Endothelial cell (in vitro differentiated cells): Measurements from ENCODE around the gene WDR6. TPM values are rescaled to one million over a fixed set of nuclear protein-coding genes. Genes with fewer than 3 reads are reported as not detected.

ENCODE experiments used
- DNase-seq: peaks from one replicate; pipeline ENCODE4 v3.0.0; 2021; ENCODE audit warnings: low spot score
- H3K27ac Mint-ChIP-seq: one replicate; pipeline ENCODE4 v1.8.0; 2021; ENCODE audit warnings: mixed read lengths, inconsistent platforms; ENCODE audit not compliant: unreplicated experiment
- H3K27me3 Mint-ChIP-seq: one replicate; pipeline ENCODE4 v1.8.0; 2021; ENCODE audit warnings: mild to moderate bottlenecking, moderate library complexity, mixed read lengths, inconsistent platforms; ENCODE audit not compliant: unreplicated experiment
- H3K36me3 Mint-ChIP-seq: one replicate; pipeline ENCODE4 v1.8.0; 2021; ENCODE audit warnings: mild to moderate bottlenecking, low read depth, mixed read lengths, inconsistent platforms; ENCODE audit not compliant: unreplicated experiment
- H3K4me1 Mint-ChIP-seq: one replicate; pipeline ENCODE4 v1.8.0; 2021; ENCODE audit warnings: mild to moderate bottlenecking, mixed read lengths, inconsistent platforms; ENCODE audit not compliant: unreplicated experiment
- H3K4me3 Mint-ChIP-seq: one replicate; pipeline ENCODE4 v1.8.0; 2021; ENCODE audit warnings: mild to moderate bottlenecking, mixed read lengths, inconsistent platforms; ENCODE audit not compliant: unreplicated experiment
- H3K9me3 Mint-ChIP-seq: one replicate; pipeline ENCODE4 v1.8.0; 2021; ENCODE audit warnings: mixed read lengths, inconsistent platforms; ENCODE audit not compliant: unreplicated experiment
- total RNA-seq: library from RNA; stranded (reverse); fragmentation: NEBNext Ultra II Directional; extraction: Animal tissue kit (Norgen Biotek cat#: 25700); gene quantifications from one replicate; pipeline ENCODE4 v1.2.1, GENCODE V29; 2021; ENCODE audit not compliant: unreplicated experiment
- TF ChIP-seq, protein P1 (sequence below): fragments of 200-600 bp; sonication (generic); IDR thresholded peaks from one replicate; pipeline ENCODE4 v1.5.0; 2021; ENCODE audit warnings: antibody characterized with exemption; ENCODE audit not compliant: unreplicated experiment

Gene WDR6
- total RNA-seq, 1 donor from 2014 or later, result 148 TPM

DNA sequence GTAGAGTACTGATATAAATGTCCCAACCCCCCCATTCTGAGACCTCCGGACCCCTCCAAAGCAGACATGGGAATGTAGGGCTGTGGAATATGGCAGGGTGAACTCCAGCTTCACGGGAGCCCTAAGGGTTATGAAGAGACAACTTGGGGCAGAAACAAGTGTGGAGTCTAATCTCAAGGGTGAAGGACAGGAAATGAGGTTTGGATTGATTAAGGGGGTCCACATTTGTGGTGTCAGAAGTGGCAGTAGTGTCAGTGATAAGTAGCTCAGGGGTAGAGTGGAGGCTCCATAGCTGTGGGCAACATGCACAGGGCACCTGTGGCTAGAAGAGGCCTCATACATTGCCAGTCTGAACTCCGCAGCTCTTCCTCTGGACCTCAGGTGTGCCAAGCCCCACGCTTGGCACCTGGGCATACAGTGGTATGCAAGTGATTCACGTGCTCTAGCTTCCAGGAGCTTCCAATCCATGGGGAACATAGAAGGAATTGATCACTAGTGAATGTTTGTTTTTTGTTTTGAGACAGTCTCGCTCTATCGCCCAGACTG lies 21.3 kb upstream of the WDR6 start:
- H3K4me3 Mint-ChIP-seq, result no peak overlapping the region
- peak overlapping the region; percentile 12 for H3K27ac Mint-ChIP-seq
- peaks cover 4% of the 10 kb centered on the region for H3K27me3 Mint-ChIP-seq
- peaks cover 9% of the 10 kb centered on the region for H3K4me1 Mint-ChIP-seq
- no peak for DNase-seq
- TF ChIP-seq, protein P1, sequence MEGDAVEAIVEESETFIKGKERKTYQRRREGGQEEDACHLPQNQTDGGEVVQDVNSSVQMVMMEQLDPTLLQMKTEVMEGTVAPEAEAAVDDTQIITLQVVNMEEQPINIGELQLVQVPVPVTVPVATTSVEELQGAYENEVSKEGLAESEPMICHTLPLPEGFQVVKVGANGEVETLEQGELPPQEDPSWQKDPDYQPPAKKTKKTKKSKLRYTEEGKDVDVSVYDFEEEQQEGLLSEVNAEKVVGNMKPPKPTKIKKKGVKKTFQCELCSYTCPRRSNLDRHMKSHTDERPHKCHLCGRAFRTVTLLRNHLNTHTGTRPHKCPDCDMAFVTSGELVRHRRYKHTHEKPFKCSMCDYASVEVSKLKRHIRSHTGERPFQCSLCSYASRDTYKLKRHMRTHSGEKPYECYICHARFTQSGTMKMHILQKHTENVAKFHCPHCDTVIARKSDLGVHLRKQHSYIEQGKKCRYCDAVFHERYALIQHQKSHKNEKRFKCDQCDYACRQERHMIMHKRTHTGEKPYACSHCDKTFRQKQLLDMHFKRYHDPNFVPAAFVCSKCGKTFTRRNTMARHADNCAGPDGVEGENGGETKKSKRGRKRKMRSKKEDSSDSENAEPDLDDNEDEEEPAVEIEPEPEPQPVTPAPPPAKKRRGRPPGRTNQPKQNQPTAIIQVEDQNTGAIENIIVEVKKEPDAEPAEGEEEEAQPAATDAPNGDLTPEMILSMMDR, result no peak
- H3K9me3 Mint-ChIP-seq, result no peaks in the 10 kb centered on the region
- H3K36me3 Mint-ChIP-seq, result peaks cover 14% of the 10 kb centered on the region

DNA sequence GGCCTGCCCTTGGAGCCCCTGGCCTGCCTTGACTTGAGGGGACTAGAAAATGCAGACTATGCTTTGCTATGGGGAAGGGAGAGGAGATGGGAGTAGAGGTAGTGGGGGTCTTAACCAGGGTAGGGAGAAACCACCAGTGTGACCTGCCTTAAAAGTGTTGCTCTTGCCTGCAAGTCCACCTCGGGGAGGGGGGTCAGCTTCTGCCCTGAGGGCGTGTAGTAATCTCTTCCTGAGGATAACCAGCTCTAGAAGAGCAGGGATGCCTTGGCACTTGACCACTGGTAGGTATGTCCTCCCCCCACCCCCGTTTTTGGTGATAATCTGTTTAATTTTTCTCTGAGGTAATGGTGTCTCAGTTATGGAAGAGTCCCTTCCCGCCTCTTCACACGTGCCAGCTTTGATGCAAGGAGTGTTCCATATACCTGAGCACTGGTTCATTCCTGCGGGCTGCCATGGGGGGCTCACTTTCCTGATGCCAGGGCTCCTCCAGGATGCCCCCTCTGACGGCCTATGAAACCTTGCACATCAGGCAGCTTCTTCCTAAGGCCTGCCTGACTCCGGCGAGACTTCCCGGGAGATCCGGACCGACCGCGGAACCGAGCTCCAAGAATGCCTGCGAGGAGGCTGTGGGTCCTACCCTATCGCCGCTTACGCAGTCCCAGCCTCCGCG lies 17.9 kb upstream of the WDR6 start:
- DNase-seq, result no peak
- H3K27me3 Mint-ChIP-seq, result peaks cover 1% of the 10 kb centered on the region
- H3K4me1 Mint-ChIP-seq, result peaks cover 16% of the 10 kb centered on the region
- H3K4me3 Mint-ChIP-seq, result peak overlapping the region; percentile 84
- peak overlapping the region; percentile 36 for H3K27ac Mint-ChIP-seq
- TF ChIP-seq, protein P1, result no peak
- H3K36me3 Mint-ChIP-seq, result no peaks in the 10 kb centered on the region
- H3K9me3 Mint-ChIP-seq, result no peaks in the 10 kb centered on the region

DNA sequence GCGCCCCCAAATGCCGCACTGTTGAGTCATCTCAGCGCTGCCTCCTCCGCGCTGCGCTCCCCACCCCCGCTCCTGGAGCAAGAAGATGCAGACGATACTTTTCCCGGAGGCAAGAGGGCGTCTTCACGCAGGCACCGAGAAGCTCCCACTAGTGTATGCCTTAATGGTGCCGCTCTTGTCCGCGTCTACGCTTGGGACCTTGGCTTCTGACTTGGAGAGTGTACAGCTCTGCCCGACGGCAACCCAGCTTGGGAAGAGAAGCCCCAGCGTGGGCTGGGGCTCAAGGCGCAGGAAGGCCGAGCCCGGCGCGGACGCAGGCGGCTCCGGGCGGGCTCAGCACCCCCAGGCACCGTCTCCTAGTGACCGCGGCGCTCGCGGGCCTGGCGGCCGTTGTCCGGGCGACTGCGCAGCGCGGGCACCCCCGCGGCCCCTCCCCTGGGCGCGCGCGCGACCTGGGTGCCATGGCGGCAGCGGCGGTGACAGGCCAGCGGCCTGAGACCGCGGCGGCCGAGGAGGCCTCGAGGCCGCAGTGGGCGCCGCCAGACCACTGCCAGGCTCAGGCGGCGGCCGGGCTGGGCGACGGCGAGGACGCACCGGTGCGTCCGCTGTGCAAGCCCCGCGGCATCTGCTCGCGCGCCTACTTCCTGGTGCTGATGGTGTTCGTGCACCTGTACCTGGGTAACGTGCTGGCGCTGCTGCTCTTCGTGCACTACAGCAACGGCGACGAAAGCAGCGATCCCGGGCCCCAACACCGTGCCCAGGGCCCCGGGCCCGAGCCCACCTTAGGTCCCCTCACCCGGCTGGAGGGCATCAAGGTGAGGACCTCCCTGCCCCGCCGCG lies 17.2 kb upstream of the WDR6 start, which contains the start of gene P4HTM:
P4HTM (plus strand) TSS at position 446 of the 840 bp plus-strand sequence; CDS start at position 462, 16 bp downstream.
- Mint-ChIP-seq H3K4me3 (peak within 1 kb of the TSS; percentile 86), H3K4me1 (peaks cover 10% of the 10 kb centered on the region)

DNA sequence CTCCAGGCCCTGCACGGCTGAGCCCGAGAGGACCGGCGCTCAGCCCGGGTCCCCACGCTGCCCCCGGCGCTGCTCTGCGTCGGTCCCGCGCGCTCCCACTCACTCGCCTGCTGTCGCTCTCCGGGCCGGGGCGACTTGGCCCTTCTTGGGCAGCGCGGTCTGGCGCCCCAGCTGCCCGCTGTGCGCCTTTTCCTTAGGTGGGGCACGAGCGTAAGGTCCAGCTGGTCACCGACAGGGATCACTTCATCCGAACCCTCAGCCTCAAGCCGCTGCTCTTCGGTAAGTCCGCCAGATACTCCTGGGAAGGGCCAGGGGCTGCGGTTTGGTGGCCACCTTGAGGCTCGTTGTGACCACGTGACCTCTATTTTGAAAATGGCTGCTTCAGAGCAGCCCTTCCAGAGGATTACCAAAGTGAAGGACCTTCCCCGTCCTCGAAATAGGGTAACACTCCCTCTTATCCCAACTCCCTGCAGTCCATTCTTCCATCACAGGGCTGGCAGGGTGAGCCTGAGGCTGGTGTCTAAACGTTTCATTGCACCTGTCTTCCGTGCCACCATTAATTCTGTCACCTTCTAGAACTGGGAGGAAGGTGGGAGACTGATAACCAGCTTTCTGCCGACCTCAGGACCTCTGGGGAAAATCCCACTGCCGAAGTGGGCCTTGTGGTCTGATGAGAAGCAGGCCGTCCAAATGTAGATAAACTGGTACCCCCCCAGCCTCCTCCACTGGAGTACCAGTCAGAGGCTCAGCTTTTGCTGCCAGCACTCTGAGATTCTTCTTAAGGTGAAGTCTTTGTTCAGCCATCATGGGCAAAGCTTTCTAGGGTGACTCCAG lies 16.3 kb upstream of the WDR6 start:
- Mint-ChIP-seq H3K4me1 (peaks cover 10% of the 10 kb centered on the region), H3K4me3 (peak overlapping the region; percentile 86), H3K36me3 (peaks cover 5% of the 10 kb centered on the region), H3K27ac (no peak overlapping the region), H3K9me3 (no peaks in the 10 kb centered on the region), H3K27me3 (peaks cover 1% of the 10 kb centered on the region)
- TF ChIP-seq, protein P1, result no peak
- no peak for DNase-seq

More for the DNA sequence above, 17.2 kb upstream of the WDR6 start, which contains the start of gene P4HTM:
- Mint-ChIP-seq H3K27ac (peak within 1 kb of the TSS; percentile 36), H3K9me3 (no peaks in the 10 kb centered on the region), H3K27me3 (peaks cover 1% of the 10 kb centered on the region), H3K36me3 (peaks cover 2% of the 10 kb centered on the region)
- peak; percentile 59 for DNase-seq
- TF ChIP-seq, protein P1, result no peak
